ENCODE data around the gene XG. TPM values are rescaled to one million over a fixed set of nuclear protein-coding genes. Genes with fewer than 3 reads are reported as not detected.

XG gene
- total and polyA plus RNA-seq, 2 of the 4 experiments (the other 2 are of a cell fraction): under 0.01 TPM; not detected in 1

- no peaks in the 10 kb centered on the region for H4K20me1 ChIP-seq (ENCODE audit: insufficient read depth, low read length)
- CTCF ChIA-PET: no interaction called here
- H3K56ac ChIP-seq (ENCODE audit: extremely low read depth, insufficient read depth, low read length): no peak overlapping the region
- H2AK5ac ChIP-seq (ENCODE audit: low read depth, low read length): no peak overlapping the region
- no TSS peak for BruUV-seq (replicated peaks)
- H3K14ac ChIP-seq (replicated peaks; ENCODE audit: low read depth, low read length): no peak overlapping the region
- H3K18ac ChIP-seq (ENCODE audit: low read depth, low read length): no peak overlapping the region
- ATAC-seq (ENCODE audit: low read depth): no peak
- no peaks in the 10 kb centered on the region for H3K79me1 ChIP-seq (ENCODE audit: low read depth in 1 of 2, low read length in 2 of 2)
- H3K4me3 ChIP-seq (ENCODE audit: insufficient read depth, low read depth, low read length): no peak overlapping the region
- no peak overlapping the region for H4K91ac ChIP-seq (ENCODE audit: insufficient read depth, low read depth, low read length)
- dilution Hi-C loops (cut with HindIII; ENCODE audit: low sequenced_read_pairs, unreplicated experiment): no loop called here
- H3K27ac ChIP-seq (ENCODE audit: insufficient read depth, low read length): no peak overlapping the region
- no peak overlapping the region for H2BK120ac ChIP-seq (ENCODE audit: low read depth, low read length)
- 0 out of 2 replicates have a peak, but pooled peaks cover 2% of the 10 kb centered on the region for H3K27me3 ChIP-seq (ENCODE audit: control insufficient read depth, insufficient read depth, low read length)
- TF ChIP-seq POLR2A (IDR thresholded peaks at IDR 0.05; ENCODE audit: low read depth, low read length): no peak
- TF ChIP-seq CHD1 (IDR thresholded peaks at IDR 0.05; ENCODE audit: low read depth, low read length): no peak
- TF ChIP-seq RCOR1 (IDR thresholded peaks at IDR 0.05; ENCODE audit: insufficient replicate concordance, low read length): no peak
- TF ChIP-seq MAFK (IDR thresholded peaks at IDR 0.05; ENCODE audit: low read depth, low read length): no peak
- no peak for TF ChIP-seq SMC3 (IDR thresholded peaks at IDR 0.05; ENCODE audit: low read depth, low read length)
- no peak for TF ChIP-seq CTCF (conservative IDR thresholded peaks at IDR 0.05; ENCODE audit: low read depth, low read length)
- intact Hi-C loops (cut with micrococcal nuclease): loop anchor here (10.0 kb wide), 1 partner anchor 1362 kb away; the partner anchor contains the start of gene ASMTL
- H2AK9ac ChIP-seq (replicated peaks; ENCODE audit: low read depth, low read length, poor library complexity): no peak overlapping the region
- no peaks in the 10 kb centered on the region for H3K9me3 ChIP-seq (ENCODE audit: control insufficient read depth, insufficient read depth, low read length)
- H2AFZ ChIP-seq (replicated peaks; ENCODE audit: low read length, poor library complexity): no peak overlapping the region
- in situ Hi-C loops (cut with MboI; ENCODE audit: low sequenced_read_pairs): loop anchor here (25.0 kb wide), 1 partner anchor 1355 kb away; the partner anchor contains the start of gene ASMTL
- no peak overlapping the region for H3K4ac ChIP-seq (ENCODE audit: low read depth, low read length)
- no peak overlapping the region for H3K23ac ChIP-seq (ENCODE audit: low read depth, low read length)
- no peak overlapping the region for H3K4me2 ChIP-seq (ENCODE audit: low read depth, low read length)
- POLR2A ChIA-PET (ENCODE audit: unreplicated experiment): no interaction called here
- no peak overlapping the region for H2BK20ac ChIP-seq (ENCODE audit: low read depth, low read length)
- no peak overlapping the region for H4K8ac ChIP-seq (ENCODE audit: low read depth in 2 of 2, low read length in 2 of 2)
- no peak overlapping the region for H2BK5ac ChIP-seq (ENCODE audit: low read depth, low read length, poor library complexity, severe bottlenecking)
- no peaks in the 10 kb centered on the region for H3K4me1 ChIP-seq (ENCODE audit: control insufficient read depth, insufficient read depth, low read length)
- DNase-seq: no peak
- no peak overlapping the region for H4K5ac ChIP-seq (ENCODE audit: low read depth, low read length)
- no peak overlapping the region for H3K9ac ChIP-seq (ENCODE audit: low read depth, low read length)
- no peaks in the 10 kb centered on the region for H3K36me3 ChIP-seq (ENCODE audit: control insufficient read depth, insufficient read depth, low read length)
- H3K9me1 ChIP-seq (ENCODE audit: insufficient read depth, low read length): no peaks in the 10 kb centered on the region
- WGBS, 2 experiments (ENCODE audit: extremely low coverage in 2 of 2, insufficient read length in 1 of 2): no CpG with 5 or more reads among the region's 2 CpGs
- H2BK15ac ChIP-seq (ENCODE audit: low read depth, low read length): no peak overlapping the region
Observed at GRCh38 chrX:2817036-2817435, 65.2 kb downstream of the XG start.

Measured in IMR-90 (cell line).